GM23338 (cell line): ENCODE measurements around the gene SLC37A2.

ENCODE experiments used
- CREB1 ChIP-seq: fragments of 250-450 bp; sonication (Bioruptor Pico); IDR thresholded peaks from 2 replicates; pipeline ENCODE4 v1.5.0; 2020; ENCODE audit warnings: low read depth, mild to moderate bottlenecking, moderate library complexity
- CTCF ChIP-seq, 2 experiments: fragments of 200-600 bp in 1 of 2; sonication (generic) in 1 of 2; conservative IDR thresholded peaks; 2 replicates each; pipeline versions ENCODE4 v1.5.1 to v1.6.1; 2016 to 2017; ENCODE audit warnings: antibody characterized with exemption in 2 of 2, low read depth in 2 of 2, mild to moderate bottlenecking in 2 of 2, moderate library complexity in 1 of 2
- REST ChIP-seq: IDR thresholded peaks from one replicate; pipeline ENCODE4 v1.6.1; 2018; ENCODE audit warnings: antibody characterized with exemption; ENCODE audit not compliant: unreplicated experiment

GRCh38 chr11:125049164-125049792 lies 13.8 kb upstream of the SLC37A2 start:
- no peak for TF ChIP-seq CTCF (conservative IDR thresholded peaks at IDR 0.05; ENCODE audit: low read depth in 2 of 2)
- TF ChIP-seq REST: no peak
- TF ChIP-seq CREB1 (CRISPR knock-in tag): no peak
